GM23338 (cell line): ENCODE results near the gene FBXW11.

Experiments used
- CREB1 ChIP-seq: fragments of 250-450 bp; sonication (Bioruptor Pico); IDR thresholded peaks from 2 replicates; pipeline ENCODE4 v1.5.0; 2020; ENCODE audit warnings: low read depth, mild to moderate bottlenecking, moderate library complexity
- EZH2 ChIP-seq: fragments of 200-600 bp; sonication (generic); IDR thresholded peaks from one replicate; pipeline ENCODE4 v1.8.0; 2017; ENCODE audit warnings: antibody characterized with exemption, mild to moderate bottlenecking, low read depth; ENCODE audit not compliant: unreplicated experiment
- EZH2phosphoT487 ChIP-seq: fragments of 200-600 bp; sonication (generic); IDR thresholded peaks from one replicate; pipeline ENCODE4 v1.8.1; 2018; ENCODE audit warnings: antibody characterized with exemption; ENCODE audit not compliant: unreplicated experiment
- JUNB ChIP-seq: IDR thresholded peaks from one replicate; pipeline ENCODE4 v1.6.1; 2016; ENCODE audit warnings: antibody characterized with exemption; ENCODE audit not compliant: unreplicated experiment
- POLR2AphosphoS5 ChIP-seq: IDR thresholded peaks from 2 replicates; pipeline ENCODE4 v1.6.1; 2016; ENCODE audit warnings: antibody characterized with exemption, low read depth
- REST ChIP-seq: IDR thresholded peaks from one replicate; pipeline ENCODE4 v1.6.1; 2018; ENCODE audit warnings: antibody characterized with exemption; ENCODE audit not compliant: unreplicated experiment
- STAT1 ChIP-seq: IDR thresholded peaks from one replicate; pipeline ENCODE4 v1.6.1; 2016; ENCODE audit warnings: antibody characterized with exemption; ENCODE audit not compliant: unreplicated experiment
- ZNF114 ChIP-seq: fragments of 250-450 bp; sonication (Bioruptor Pico); IDR thresholded peaks from 2 replicates; pipeline ENCODE4 v1.5.0; 2020; ENCODE audit warnings: mild to moderate bottlenecking, moderate library complexity
- ZNF331 ChIP-seq: fragments of 250-450 bp; sonication (Bioruptor Pico); IDR thresholded peaks from 2 replicates; pipeline ENCODE4 v1.5.0; 2020; ENCODE audit warnings: low read depth, mild to moderate bottlenecking, moderate library complexity
- TF ChIP-seq, protein P1 (sequence below), 2 experiments: fragments of 200-600 bp in 1 of 2; sonication (generic) in 1 of 2; conservative IDR thresholded peaks; 2 replicates each; pipeline versions ENCODE4 v1.5.1 to v1.6.1; 2016 to 2017; ENCODE audit warnings: antibody characterized with exemption in 2 of 2, low read depth in 2 of 2, mild to moderate bottlenecking in 2 of 2, moderate library complexity in 1 of 2
- TF ChIP-seq, protein P2 (sequence below): IDR thresholded peaks from 2 replicates; pipeline ENCODE4 v1.6.1; 2016; ENCODE audit warnings: antibody characterized with exemption

DNA sequence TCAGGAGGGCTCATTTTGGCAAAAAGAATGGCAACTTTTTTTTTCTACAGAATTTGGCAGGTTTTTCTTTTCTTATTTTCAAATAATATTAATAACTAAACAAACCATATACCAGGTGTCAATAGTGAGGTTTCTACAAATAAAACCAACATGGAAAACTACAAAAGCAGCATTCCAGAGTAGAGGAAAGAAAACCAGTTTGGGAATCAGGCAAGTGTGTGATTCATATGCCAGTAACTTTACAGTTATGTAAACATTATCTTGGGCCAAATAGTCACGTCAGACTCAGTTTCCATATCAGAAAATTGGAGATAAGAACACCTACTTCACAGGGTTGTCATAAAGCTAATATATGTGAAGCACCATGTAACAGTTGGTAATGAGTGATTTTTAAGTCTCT is 51.7 kb downstream of the FBXW11 start:
- TF ChIP-seq, protein P1, sequence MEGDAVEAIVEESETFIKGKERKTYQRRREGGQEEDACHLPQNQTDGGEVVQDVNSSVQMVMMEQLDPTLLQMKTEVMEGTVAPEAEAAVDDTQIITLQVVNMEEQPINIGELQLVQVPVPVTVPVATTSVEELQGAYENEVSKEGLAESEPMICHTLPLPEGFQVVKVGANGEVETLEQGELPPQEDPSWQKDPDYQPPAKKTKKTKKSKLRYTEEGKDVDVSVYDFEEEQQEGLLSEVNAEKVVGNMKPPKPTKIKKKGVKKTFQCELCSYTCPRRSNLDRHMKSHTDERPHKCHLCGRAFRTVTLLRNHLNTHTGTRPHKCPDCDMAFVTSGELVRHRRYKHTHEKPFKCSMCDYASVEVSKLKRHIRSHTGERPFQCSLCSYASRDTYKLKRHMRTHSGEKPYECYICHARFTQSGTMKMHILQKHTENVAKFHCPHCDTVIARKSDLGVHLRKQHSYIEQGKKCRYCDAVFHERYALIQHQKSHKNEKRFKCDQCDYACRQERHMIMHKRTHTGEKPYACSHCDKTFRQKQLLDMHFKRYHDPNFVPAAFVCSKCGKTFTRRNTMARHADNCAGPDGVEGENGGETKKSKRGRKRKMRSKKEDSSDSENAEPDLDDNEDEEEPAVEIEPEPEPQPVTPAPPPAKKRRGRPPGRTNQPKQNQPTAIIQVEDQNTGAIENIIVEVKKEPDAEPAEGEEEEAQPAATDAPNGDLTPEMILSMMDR (conservative IDR thresholded peaks at IDR 0.05; ENCODE audit: low read depth in 2 of 2), result no peak
- TF ChIP-seq REST, result no peak
- no peak for TF ChIP-seq EZH2
- no peak for TF ChIP-seq CREB1 (CRISPR knock-in tag)
- no peak for TF ChIP-seq EZH2phosphoT487
- TF ChIP-seq POLR2AphosphoS5, result no peak
- TF ChIP-seq, protein P2, sequence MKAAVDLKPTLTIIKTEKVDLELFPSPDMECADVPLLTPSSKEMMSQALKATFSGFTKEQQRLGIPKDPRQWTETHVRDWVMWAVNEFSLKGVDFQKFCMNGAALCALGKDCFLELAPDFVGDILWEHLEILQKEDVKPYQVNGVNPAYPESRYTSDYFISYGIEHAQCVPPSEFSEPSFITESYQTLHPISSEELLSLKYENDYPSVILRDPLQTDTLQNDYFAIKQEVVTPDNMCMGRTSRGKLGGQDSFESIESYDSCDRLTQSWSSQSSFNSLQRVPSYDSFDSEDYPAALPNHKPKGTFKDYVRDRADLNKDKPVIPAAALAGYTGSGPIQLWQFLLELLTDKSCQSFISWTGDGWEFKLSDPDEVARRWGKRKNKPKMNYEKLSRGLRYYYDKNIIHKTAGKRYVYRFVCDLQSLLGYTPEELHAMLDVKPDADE, result no peak
- no peak for TF ChIP-seq ZNF114 (CRISPR knock-in tag)
- no peak for TF ChIP-seq ZNF331 (CRISPR knock-in tag)
- no peak for TF ChIP-seq JUNB
- no peak for TF ChIP-seq STAT1
